HG03520 (cell line): ENCODE data around the gene CD83.
"Not testable (repeated sequence)": the region's sequence is repeated elsewhere in the genome, so short reads cannot be mapped to it uniquely, and the experiment has no call there.

Source experiments
- ATAC-seq: cut with Tn5 transposase; IDR thresholded peaks from one replicate; pipeline ENCODE4 v1.9.1; 2021; ENCODE audit warnings: mild to moderate bottlenecking, moderate library complexity; ENCODE audit not compliant: unreplicated experiment

The CD83 gene

DNA sequence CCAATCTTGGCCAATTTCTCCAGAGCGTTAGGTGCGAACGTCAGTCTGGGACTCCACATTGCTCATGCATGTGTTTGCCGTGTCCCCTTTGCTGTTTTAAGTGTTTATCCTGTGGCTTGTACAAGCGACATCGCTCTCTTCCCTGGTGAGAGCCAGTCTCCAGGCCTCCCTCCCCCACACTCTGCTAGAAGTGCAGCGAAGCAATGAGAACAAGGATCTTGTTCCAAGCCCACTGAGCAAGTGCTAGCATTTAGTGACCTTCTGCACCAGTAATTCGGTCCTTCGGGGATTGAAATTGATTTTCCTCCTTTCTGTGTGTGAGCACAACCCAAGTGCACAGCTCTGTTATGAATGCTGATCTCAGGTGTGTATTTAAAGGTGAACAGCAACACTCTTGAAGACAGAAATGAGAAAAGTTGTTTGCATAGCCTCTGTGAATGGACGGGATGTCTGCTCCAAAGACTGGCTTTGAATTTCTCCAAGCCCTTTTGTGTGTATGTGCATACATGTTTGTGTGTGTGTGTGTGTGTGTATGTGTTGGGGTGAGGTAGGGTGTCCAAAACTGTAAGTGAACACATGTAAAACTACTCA, 29.0 kb downstream of the CD83 start:
- ATAC-seq: no peak

DNA sequence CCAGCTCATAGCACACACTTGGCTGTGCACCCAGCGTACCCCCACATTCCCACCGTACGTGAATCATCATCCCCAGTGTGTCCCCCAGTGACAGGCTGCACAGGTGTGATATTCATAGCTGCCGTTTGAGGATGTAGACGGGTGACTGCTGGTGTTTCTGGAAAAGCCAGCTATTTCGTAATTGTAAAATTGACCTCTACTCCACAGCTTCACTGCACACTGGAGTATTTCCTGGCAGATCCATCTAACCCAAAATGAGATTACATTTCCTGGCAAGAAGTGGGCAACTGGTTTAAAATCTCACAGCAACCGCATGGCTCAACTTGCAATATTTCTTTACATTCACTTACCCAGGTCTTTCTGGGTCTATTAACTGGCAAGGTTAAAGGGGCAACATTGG, 30.3 kb downstream of the CD83 start:
- no peak for ATAC-seq

DNA sequence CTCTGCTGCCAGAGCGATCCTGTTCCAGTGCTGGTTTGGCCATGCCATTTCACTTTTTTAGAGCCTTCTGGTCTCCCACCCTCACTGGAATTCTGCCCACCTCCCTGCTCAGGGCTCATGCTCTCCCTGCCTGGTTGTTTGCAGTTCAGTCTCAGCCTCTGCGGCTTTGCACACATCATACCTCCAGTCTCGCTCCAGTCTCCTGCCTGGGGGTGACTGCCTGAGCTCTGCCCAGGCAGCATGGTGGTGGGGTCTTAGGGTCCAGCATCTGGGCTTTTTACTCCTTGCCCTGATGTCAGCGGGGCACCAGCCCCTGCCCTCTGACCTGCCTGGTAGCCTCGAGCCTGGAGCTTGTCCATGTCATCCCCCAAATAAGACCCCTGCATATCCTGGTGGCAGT, 30.9 kb downstream of the CD83 start:
- no peak for ATAC-seq

DNA sequence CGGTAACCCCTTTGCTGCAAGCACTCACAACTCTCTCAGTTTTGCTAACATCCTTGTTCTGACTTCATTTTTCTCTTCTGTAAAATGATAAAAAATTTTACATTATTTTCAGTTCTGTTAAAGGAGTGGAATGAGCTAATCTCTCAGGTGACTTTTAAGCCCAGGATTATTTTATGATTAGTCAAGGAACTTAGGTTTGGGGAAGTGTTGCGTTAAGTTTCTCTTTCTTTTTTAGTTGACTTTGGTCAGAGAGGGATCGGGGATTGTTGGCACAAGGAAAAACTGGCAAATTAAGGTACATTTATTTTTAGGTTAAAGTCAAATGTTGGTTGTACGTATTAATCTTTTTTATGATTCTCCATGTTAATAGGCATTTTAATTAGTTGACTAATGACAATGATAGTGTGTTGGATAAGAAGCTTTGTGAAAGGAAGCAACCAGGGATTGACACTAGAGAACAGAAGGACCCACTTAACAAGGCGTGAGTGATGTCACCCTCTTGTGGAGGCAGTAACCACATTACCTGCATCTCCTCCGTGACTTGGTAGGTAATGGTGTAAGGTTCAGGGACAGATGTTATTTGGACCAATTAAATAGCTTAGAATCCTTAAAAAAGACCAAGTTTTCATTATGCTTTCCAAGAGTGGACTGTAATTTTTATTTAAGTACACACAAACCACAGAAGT, 31.6 kb downstream of the CD83 start:
- ATAC-seq: no peak

DNA sequence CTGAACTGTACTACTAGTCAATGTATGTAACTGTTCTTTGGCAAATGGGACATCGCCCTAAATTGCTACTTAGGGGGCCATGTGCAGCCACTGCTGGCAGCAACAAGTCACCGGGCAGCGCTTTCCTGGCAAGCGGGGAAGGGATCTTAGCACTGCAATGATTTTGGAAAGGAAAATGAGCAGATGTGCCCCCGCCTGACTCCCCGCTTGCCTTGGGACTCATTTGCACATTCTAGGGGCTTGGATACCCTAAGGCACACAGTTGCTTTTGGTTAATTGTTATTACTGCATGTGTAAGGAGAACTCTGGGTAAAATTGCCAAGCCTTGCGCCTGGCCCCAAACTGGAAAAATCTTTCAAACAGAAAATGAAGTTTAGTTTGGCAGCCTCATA, 32.2 kb downstream of the CD83 start:
- no peak for ATAC-seq

DNA sequence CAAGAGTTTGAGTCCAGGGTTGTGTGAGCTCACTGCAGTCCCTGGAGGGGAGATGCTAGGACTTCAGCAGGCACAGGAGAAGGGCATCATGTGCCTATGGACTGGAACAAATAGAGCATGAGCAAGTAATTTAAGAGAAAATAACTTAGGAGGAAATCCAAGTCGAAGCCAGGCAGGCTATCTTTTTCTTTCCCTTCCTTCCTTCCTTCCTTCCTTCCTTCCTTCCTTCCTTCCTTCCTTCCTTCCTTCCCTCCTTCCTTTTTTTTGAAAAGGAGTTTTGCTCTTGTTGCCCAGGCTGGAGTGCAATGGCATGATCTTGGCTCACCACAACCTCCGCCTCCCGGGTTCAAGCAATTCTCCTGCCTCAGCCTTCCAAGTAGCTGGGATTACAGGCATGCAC, 33.7 kb downstream of the CD83 start:
- ATAC-seq: not testable (repeated sequence)

DNA sequence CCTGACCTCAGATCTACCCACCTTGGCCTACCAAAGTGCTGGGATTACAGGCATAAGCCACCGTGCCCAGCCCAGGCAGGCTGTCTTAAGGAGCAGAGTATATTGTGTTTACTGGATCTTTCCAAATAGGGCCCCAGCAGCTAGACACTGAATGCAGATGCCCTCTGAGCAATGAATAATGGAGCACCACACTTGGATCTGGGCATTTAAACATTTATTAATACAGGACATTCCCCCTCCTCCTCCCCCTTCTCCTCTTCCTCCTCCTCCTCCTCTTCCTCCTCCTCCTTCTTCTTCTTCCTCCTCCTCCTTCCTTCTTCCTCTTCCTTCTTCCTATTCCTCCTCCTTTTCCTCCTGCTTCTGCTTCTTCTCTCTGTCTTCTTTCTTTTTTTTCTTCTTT, 34.2 kb downstream of the CD83 start:
- no peak for ATAC-seq

DNA sequence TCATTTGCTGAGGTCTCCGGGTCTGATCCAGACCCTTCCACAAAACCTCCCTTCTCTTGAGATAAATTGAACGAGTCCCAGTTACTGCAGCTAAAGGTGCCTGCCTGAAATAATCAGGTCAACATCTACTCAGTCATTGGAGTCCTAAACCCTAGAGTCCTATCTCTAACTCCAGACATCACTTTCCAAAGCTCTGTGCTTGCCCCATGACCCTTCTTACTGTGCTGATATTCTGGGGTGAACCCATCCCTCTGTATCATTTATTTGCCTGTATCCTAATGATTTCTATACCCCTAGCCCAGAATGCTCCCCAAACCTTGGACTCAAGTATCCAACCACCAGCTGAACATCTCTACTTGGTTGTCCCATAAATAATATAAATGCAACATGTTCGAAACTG, 35.7 kb downstream of the CD83 start:
- ATAC-seq: no peak

DNA sequence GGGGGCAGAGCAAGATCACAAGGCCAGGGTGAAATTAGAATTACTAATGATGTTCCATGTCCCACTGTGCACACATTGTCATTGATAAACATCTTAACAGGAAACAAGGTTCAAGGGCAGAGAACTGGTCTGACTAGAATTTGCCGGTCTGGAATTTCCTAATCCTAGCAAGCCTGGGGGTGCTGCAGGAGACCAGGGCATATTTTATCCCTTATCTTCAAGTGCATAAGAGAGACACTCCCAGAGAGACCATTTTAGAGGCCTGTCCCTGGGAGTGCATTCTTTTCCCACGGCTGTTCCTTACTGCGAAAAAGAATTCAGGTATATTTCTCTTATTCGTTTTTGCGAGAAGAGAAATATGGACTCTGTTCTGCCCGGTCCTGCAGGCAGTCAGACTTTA, 41.5 kb downstream of the CD83 start:
- ATAC-seq: no peak

DNA sequence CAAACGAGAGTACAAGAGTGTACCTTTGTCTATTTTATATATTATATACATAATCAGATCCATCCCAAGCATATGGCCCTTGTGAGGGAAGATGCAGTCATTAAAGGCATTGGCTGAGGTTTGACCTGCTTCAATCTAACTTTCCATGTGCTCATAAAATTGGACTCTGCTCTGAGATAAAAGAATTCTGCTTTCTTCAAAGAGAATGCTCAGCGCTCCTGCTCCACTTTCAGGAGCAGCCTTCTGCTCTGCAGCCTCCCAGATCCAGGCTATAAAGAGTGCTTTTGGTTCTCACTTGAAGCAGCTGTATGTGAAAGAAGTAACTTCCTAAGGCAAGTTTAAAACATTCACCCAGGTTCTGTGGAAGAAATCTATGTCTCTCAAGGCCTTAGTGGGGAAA, 45.3 kb downstream of the CD83 start:
- no peak for ATAC-seq

DNA sequence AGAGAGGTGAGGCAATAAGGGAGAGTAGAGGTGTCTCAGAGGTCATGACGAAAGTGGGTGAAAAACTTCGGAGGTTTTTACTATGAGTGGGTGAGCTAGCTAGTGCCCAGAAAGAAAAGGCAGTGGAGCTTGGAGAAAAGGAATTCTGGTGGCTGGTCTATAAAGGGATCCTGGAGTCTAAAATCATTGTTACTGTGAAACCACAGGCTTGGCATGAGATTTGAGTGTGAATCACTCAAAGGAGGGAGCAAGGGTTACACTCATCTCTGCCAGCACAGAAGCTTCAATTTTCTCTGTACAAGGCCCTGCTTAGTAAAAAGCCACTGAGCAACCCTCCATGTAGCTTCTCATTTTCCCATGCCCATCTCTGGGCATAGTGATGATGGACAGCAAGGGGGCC, 47.5 kb downstream of the CD83 start:
- ATAC-seq: no peak

DNA sequence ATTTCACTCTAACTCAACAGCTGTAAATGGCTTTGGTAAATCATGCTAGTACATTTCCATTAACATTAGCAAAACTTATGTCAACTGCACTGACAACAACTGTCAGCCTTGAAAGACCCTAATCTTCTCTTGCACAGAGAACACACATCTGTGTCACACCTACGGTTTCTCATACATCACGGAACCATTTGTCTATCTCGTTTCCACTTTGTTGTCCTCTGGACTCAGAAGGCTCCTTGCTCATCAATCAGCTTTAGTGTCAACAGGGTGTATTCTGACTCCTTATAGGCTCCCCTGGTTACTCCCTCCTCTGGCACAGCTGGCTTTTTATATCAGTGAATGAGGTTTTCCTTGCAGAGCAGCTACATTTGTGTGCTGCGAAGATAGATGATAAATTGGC, 49.3 kb downstream of the CD83 start:
- no peak for ATAC-seq

DNA sequence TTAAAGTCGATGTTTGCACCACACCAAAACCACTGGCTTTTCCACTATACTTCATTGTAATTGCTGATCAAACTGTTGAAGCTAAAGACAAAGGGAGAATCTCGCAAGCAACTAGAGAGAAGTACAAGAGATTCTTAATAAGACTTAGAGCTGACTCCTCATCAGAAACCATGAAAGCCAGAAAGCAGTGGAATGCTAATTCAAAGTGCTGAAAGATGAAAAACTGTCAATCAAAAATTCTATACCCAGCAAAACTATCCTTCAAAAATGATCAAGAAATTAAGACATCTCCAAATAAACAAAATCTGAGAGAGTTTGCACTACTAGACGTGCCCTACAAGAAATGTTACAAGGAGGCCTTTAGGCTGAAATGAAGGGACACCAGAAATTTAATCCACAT, 52.6 kb downstream of the CD83 start:
- ATAC-seq: no peak

DNA sequence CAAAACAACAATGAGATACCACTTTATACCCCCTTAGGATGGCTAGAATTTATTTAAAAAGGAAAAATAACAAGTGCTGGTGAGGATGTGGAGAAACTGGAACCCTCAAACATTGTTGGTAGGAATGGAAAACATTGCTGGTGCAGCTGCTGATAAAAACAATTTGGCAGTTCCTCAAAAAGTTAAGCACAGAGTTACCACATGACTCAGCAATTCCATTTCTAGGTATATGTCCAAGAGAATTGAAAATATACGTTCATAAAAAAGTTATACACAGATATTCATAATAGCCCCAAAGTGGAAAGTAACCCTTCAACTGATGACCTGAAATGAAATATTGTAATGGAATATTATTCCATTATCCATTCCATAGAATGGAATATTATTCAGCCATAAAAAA, 55.0 kb downstream of the CD83 start:
- ATAC-seq: no peak

DNA sequence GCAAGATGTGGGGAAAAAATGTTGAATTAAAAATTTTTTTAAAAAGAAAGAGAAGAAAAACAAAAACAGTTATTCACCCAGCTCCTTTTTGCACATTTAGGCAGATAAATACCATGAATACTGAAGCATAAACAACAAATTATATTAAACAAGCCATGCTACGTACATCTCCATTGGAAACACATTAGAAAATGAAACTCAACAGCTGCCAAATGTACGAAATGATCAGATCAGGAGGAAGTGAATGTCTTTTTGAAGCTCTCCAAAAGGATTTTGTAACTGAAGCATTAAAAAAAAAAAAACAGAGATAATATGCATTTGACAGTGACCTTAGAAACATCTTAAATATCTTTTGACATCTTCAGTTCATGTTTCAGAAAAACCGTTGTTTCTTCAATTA, 56.7 kb downstream of the CD83 start:
- no peak for ATAC-seq

DNA sequence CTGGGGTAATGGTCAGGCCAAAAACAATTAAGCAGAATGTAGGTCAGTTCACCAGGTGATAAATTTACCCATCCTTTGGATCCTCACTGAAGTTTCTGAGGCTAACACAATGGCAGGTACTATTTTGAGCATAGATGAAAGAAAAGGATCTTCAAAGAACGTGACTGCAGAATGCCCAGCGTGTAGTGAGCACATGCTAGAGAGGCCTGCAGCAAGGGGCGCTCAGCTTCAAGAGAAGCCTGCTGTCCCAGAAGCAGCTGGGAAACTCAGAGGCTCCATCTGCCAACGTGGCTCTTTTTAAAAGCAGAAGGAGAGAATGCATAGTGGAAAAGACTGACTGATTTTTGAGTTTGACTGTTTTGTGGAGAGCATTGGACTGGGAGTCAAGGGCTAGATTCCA, 57.4 kb downstream of the CD83 start:
- ATAC-seq: no peak

DNA sequence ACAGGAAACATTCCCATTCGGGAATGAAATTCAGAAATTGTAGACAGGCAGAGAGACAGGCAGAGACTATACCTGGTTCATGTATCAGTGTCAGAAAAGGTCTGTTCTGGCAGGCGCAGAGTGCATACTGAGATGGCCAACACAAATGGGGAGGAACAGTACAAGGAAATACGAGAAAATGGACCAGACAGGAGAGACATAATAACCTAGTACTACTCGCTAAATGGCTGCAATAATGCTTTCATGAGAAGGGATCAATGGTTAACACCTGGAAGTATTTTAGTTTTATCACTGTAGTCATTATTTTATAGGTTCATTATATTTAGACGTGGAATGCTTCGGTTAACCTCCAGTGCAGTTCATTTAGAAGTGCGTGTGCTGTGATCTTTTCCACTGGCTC, 58.9 kb downstream of the CD83 start:
- no peak for ATAC-seq

DNA sequence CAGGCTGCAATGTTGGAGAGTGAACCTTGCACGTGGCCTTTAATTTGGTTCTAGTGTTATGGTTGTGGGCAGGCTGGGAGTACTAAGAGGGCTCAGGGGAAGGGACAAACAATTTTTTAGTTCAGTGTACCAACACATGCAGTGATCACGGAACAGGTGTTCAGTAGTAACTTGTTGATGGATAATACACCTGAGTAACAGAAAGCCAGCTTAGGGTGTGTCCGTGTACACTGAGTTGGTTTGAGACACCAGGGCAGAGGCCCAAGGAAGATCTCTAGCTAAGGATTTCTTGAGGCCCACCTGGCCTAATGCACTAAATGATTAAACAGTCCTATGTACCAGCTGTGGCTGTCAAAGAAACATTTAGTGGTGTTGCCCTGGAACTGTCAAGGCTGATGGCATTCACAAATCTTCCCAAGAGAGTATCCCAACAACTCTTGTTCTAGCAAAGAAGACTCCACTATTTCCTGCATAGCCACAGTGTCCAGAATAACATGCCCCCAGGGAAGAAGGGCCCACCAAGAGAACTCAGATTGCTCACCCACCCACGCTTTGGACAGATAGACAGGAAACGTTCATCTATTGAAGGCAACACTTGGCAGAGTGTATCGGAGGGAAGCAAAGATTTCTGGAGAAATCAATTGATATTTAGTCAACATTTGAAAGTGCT, 60.0 kb downstream of the CD83 start:
- ATAC-seq: no peak

DNA sequence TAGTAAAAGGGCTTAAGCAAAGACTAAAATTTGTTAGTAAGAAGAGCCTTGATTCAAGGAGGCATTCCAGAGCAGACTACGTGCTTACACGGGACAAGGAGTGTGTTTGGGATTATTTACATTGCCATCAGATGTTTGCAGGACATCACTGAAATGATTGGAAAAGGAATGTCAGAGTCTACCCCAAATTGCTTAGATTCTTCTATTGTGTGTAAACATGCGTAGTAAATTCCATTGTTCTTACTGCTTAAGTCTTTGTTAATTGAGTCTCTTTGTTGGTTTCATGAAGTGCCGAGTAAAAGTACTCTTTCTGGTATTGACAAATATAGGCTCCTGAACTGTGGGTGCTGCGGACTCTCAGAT, 60.5 kb downstream of the CD83 start:
- no peak for ATAC-seq

DNA sequence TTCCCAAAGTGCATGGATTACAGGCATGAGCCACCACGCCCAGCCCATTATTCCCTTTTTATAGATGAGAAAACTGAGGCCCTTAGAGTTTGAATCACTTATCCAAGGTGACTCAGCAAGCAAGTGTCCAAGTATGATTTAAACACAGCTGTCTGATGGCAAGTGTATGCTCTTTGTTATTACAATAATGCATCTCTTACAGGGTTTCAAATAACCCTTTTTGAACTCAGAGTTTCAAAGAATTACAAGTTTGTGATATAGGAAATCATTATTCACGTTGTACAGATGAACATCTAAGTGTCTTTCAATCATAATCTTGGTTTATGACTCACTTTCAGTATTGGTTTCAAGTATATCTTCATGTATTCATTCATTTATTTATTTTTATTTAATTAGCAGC, 63.0 kb downstream of the CD83 start:
- no peak for ATAC-seq

DNA sequence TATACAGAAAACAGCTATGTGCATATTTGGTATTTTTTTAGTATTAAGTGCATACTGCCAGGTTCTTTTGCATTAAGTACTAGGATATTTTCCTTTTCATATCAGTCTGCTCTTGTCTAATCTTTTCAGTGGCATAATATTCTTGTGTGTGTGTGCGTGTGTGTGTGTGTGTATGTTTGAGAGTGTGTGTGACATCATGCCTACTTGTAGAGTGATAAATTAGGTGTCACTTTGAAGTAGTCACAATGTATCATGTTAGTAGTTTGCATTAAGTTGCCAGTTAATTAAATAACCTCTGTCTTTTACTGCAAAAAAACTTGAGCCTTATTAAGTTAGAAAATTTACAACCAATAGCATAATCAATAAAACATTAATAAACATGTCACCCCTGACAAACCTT, 65.3 kb downstream of the CD83 start:
- ATAC-seq: no peak
